K562 (cell line): ENCODE measurements around the gene GRAMD1B. TPM values are rescaled to one million over a fixed set of nuclear protein-coding genes. Genes with fewer than 3 reads are reported as not detected.

Experiments used
- ATAC-seq: fragments of 200-7000 bp; cut with Tn5 transposase; 3 replicates; pipeline ENCODE4 v1.9.1; 2020; ENCODE audit warnings: moderate library complexity
- BruUV-seq: library from RNA; stranded (reverse); fragments of 400-500 nt; replicated peaks from 2 replicates; lab custom pipeline; 2021; lab: Mats Ljungman, UMichigan
- CTCF ChIA-PET: fragments of 300-600 bp; formaldehyde crosslinking; extraction: SDS; loops from one replicate; lab custom pipeline; 2021; ENCODE audit warnings: low intra/inter-chr PET ratio; lab: Yijun Ruan, JAX
- POLR2A ChIA-PET: fragments of 300-600, 350-650 bp; sonication (Branson Sonifier 250); formaldehyde crosslinking; extraction: SDS; loops from one replicate; lab custom pipeline; 2021; ENCODE audit warnings: antibody characterized with exemption, inconsistent platforms; lab: Yijun Ruan, JAX
- DNase-seq, 4 experiments: peaks; one replicate each; pipeline versions ENCODE4 v3.0.0 to v3.0.0-alpha.2; 2011 to 2018; ENCODE audit warnings: low spot score in 3 of 4, mixed read lengths in 3 of 4; ENCODE audit errors: extremely low read depth in 1 of 4
- FAIRE-seq: peaks from 2 replicates; lab custom pipeline; 2011; peaks lifted over from hg19 to GRCh38; lab: Jason Lieb, UNC
- H2AFZ ChIP-seq: 2 replicates; pipeline ENCODE4 v1.6.0; 2011; ENCODE audit warnings: low read depth, low read length, control low read depth, inconsistent platforms
- H3K27ac ChIP-seq: fragments of 200-600 bp; 3 replicates; pipeline ENCODE4 v1.8.0; 2011; ENCODE audit warnings: low read depth, mild to moderate bottlenecking, control low read depth, inconsistent platforms, low read length, moderate library complexity, mixed read lengths; ENCODE audit errors: extremely low read depth
- H3K27me3 ChIP-seq, 2 experiments: fragments of 300-600 bp in 1 of 2; 2 replicates in 1 of 2; 3 replicates in 1 of 2; pipeline versions ENCODE4 v1.6.0 to v1.8.0; 2011; ENCODE audit warnings: inconsistent platforms in 2 of 2, low read length in 2 of 2, mild to moderate bottlenecking in 1 of 2, mixed read lengths in 1 of 2, moderate library complexity in 1 of 2; ENCODE audit not compliant: control insufficient read depth in 2 of 2, insufficient read depth in 2 of 2
- H3K36me3 ChIP-seq: fragments of 300-600 bp; 3 replicates; pipeline ENCODE4 v1.8.0; 2011; ENCODE audit warnings: mild to moderate bottlenecking, low read length, inconsistent platforms; ENCODE audit not compliant: control insufficient read depth, insufficient read depth
- H3K4me1 ChIP-seq, 2 experiments: fragments of 200-600 bp in 1 of 2; replicated peaks in 1 of 2; 2 replicates in 1 of 2; 3 replicates in 1 of 2; pipeline versions ENCODE4 v1.5.1 to v1.8.0; 2011; ENCODE audit warnings: inconsistent platforms in 2 of 2, low read length in 2 of 2, mild to moderate bottlenecking in 1 of 2, mixed read lengths in 1 of 2, moderate library complexity in 1 of 2; ENCODE audit not compliant: control insufficient read depth in 2 of 2, insufficient read depth in 2 of 2
- H3K4me2 ChIP-seq: 2 replicates; pipeline ENCODE4 v1.6.1; 2011; ENCODE audit warnings: low read length, control low read depth, inconsistent platforms, mixed read lengths; ENCODE audit not compliant: insufficient read depth
- H3K4me3 ChIP-seq: fragments of 200-600 bp; sonication (generic), shearing (Covaris generic); 2 replicates; pipeline ENCODE4 v1.5.1; 2016; ENCODE audit warnings: control low read depth, inconsistent platforms
- H3K79me2 ChIP-seq: fragments of 200-600 bp; 3 replicates; pipeline ENCODE4 v1.8.0; 2011; ENCODE audit warnings: low read length, inconsistent platforms; ENCODE audit not compliant: control insufficient read depth, insufficient read depth
- H3K9ac ChIP-seq, 2 experiments: 2 replicates each; pipeline versions ENCODE4 v1.6.0 to v1.6.1; 2011; ENCODE audit warnings: low read depth in 2 of 2, low read length in 2 of 2, control low read depth in 1 of 2, inconsistent platforms in 1 of 2, mild to moderate bottlenecking in 1 of 2, mixed read lengths in 1 of 2; ENCODE audit not compliant: insufficient read depth in 1 of 2
- H3K9me1 ChIP-seq: one replicate; pipeline ENCODE4 v1.6.0; 2011; ENCODE audit warnings: inconsistent platforms, mild to moderate bottlenecking, low read length, moderate library complexity; ENCODE audit not compliant: control insufficient read depth, insufficient read depth
- H3K9me3 ChIP-seq: replicated peaks from 2 replicates; pipeline ENCODE4 v1.5.1; 2011; ENCODE audit warnings: low read depth, low read length, inconsistent platforms; ENCODE audit not compliant: control insufficient read depth, insufficient read depth
- H4K20me1 ChIP-seq: replicated peaks from 2 replicates; pipeline ENCODE4 v1.6.1; 2011; ENCODE audit warnings: low read length, inconsistent platforms, mixed read lengths; ENCODE audit not compliant: control insufficient read depth, insufficient read depth
- DPF2 ChIP-seq: fragments of 450-650 bp; IDR thresholded peaks from 2 replicates; pipeline ENCODE4 v1.6.1; 2016
- ESRRA ChIP-seq: fragments of 450-650 bp; IDR thresholded peaks from 2 replicates; pipeline ENCODE4 v1.6.1; 2014; ENCODE audit warnings: low read depth, mild to moderate bottlenecking, moderate library complexity, borderline replicate concordance
- FOXM1 ChIP-seq, 2 experiments: fragments of 450-650 bp in 1 of 2; sonication (generic) in 1 of 2; formaldehyde crosslinking in 1 of 2; IDR thresholded peaks; 2 replicates each; pipeline versions ENCODE4 v1.6.1 to v1.9.0; 2017 to 2022; ENCODE audit warnings: low read depth in 2 of 2, mild to moderate bottlenecking in 2 of 2, missing genetic modification reagents in 1 of 2, moderate library complexity in 1 of 2
- FOXP4 ChIP-seq: sonication (generic); formaldehyde crosslinking; IDR thresholded peaks from 2 replicates; pipeline ENCODE4 v1.8.0; 2022; ENCODE audit warnings: mild to moderate bottlenecking, missing genetic modification reagents, borderline replicate concordance
- HDAC6 ChIP-seq: IDR thresholded peaks from 2 replicates; pipeline ENCODE4 v1.6.1; 2012; ENCODE audit warnings: low read depth, mild to moderate bottlenecking, control low read depth, inconsistent platforms, low read length, moderate library complexity
- HNRNPLL ChIP-seq: fragments of 200-400 bp; formaldehyde crosslinking; IDR thresholded peaks from 2 replicates; pipeline ENCODE4 v1.6.1; 2017; ENCODE audit warnings: low read length, low read depth, mild to moderate bottlenecking; ENCODE audit not compliant: poor library complexity, severe bottlenecking
- KLF10 ChIP-seq: fragments of 250-450 bp; sonication (Bioruptor Pico); IDR thresholded peaks from 2 replicates; pipeline ENCODE4 v1.6.1; 2021; ENCODE audit warnings: matching md5 sums
- NCOA2 ChIP-seq, 2 experiments: fragments of 450-650 bp; IDR thresholded peaks; 2 replicates each; pipeline ENCODE4 v1.6.1; 2018; ENCODE audit warnings: mild to moderate bottlenecking in 2 of 2, moderate library complexity in 1 of 2; ENCODE audit not compliant: partially characterized antibody in 2 of 2
- PTRF ChIP-seq: fragments of 450-650 bp; IDR thresholded peaks from 2 replicates; pipeline ENCODE4 v1.6.1; 2016; ENCODE audit warnings: mild to moderate bottlenecking, missing genetic modification characterization, missing compliant biosample characterization
- RCOR1 ChIP-seq, 2 experiments: IDR thresholded peaks; 2 replicates each; pipeline ENCODE4 v1.6.1; 2012; ENCODE audit warnings: low read depth in 2 of 2, low read length in 2 of 2, borderline replicate concordance in 1 of 2, improper control_type of control experiment in 1 of 2
- SFPQ ChIP-seq: fragments of 200-400 bp; formaldehyde crosslinking; IDR thresholded peaks from 2 replicates; pipeline ENCODE4 v1.6.1; 2017; ENCODE audit warnings: mild to moderate bottlenecking, low read depth, low read length, moderate library complexity
- TGIF2 ChIP-seq: sonication (generic); formaldehyde crosslinking; IDR thresholded peaks from 2 replicates; pipeline ENCODE4 v1.8.1; 2022; ENCODE audit warnings: mild to moderate bottlenecking, missing genetic modification reagents, moderate library complexity
- ZNF75A ChIP-seq: fragments of 450-650 bp; formaldehyde crosslinking; IDR thresholded peaks from 2 replicates; pipeline ENCODE4 v1.4.0; 2020; ENCODE audit warnings: mild to moderate bottlenecking
- ZNF79 ChIP-seq: fragments of 250-450 bp; sonication (Bioruptor Pico); IDR thresholded peaks from 2 replicates; pipeline ENCODE4 v1.4.0; 2020; ENCODE audit warnings: low read depth, mild to moderate bottlenecking, moderate library complexity
- WGBS: fragments of 100-300 bp; shearing (Covaris generic); methylation state at CpG from one replicate; pipeline ENCODE4 v1.1.6; 2016; ENCODE audit warnings: low coverage, mixed read lengths; ENCODE audit not compliant: insufficient coverage; ENCODE audit errors: missing lambda C conversion rate; 5-methylcytosine and 5-hydroxymethylcytosine counted together
- in situ Hi-C: fragments of 300-500 bp; cut with MboI; formaldehyde crosslinking; loops from 4 replicates; pipeline ENCODE4 v1.15.0; 2018; ENCODE audit warnings: inconsistent platforms, mixed read lengths
- intact Hi-C: fragments of 100-400 bp; cut with micrococcal nuclease; formaldehyde crosslinking; loops from 2 replicates; pipeline ENCODE4 v1.14.2; 2022
- polyA plus RNA-seq, 8 experiments: library from polyadenylated mRNA; depleted of rRNA in 4 of 8; stranded (reverse) in 5 of 8; unstranded in 3 of 8; fragments of >200 nt; fragmentation: Nextera tagmentation in 2 of 8; fragmentation: Illumina TruSeq in 1 of 8; extraction: Ambion mirVana in 2 of 8; extraction: Trizol in 1 of 8; gene quantifications; 2 replicates each; pipeline versions ENCODE4 v1.2.1 to v1.2.3, GENCODE V29; 2011 to 2014; ENCODE audit warnings: inconsistent platforms in 1 of 8, missing spikeins in 1 of 8
- total RNA-seq, 7 experiments: library from RNA; depleted of rRNA in 6 of 7; stranded (reverse); fragments of >200 nt in 6 of 7; fragmentation: Illumina TruSeq in 2 of 7; extraction: Trizol in 2 of 7; gene quantifications; 2 replicates each; pipeline versions ENCODE4 v1.2.1 to v1.2.3, GENCODE V29; 2011 to 2021; ENCODE audit warnings: low replicate concordance in 1 of 7

Gene GRAMD1B
- total and polyA plus RNA-seq, 9 of the 15 experiments (the other 6 are each of a cell fraction or from before 2014, with no cell fraction given), result 0.31 TPM; not detected in 8

- intact Hi-C loops, result no loop called here
- BruUV-seq, result no TSS peak
- H4K20me1 ChIP-seq, result no peaks in the 10 kb centered on the region
- H3K79me2 ChIP-seq, result no peaks in the 10 kb centered on the region
- no peak for ATAC-seq
- H3K36me3 ChIP-seq, result no peaks in the 10 kb centered on the region
- no peak for DNase-seq
- no peak overlapping the region for H3K27ac ChIP-seq
- FAIRE-seq, result no peak
- H3K27me3 ChIP-seq, result peaks cover 0 to 10% of the 10 kb centered on the region in 2 experiments; a peak in 2 of 5 replicates
- no peak overlapping the region for H3K4me2 ChIP-seq
- CTCF ChIA-PET, result no interaction called here
- no peak overlapping the region for H3K9ac ChIP-seq
- POLR2A ChIA-PET, result interaction anchor here (0.7 to 1.5 kb wide), 2 partner anchors 11 to 43 kb away, joined by 3 to 5 read pairs; no protein-coding TSS in a partner anchor
- H3K9me3 ChIP-seq, result no peaks in the 10 kb centered on the region
- no peak for TF ChIP-seq KLF10 (CRISPR knock-in tag)
- TF ChIP-seq ZNF79, result no peak
- TF ChIP-seq SFPQ, result no peak
- no peak for TF ChIP-seq FOXM1 (IDR thresholded peaks at IDR 0.05; ENCODE audit: low read depth)
- TF ChIP-seq FOXM1 (CRISPR knock-in tag; IDR thresholded peaks at IDR 0.05; ENCODE audit: low read depth), result no peak
- TF ChIP-seq HNRNPLL, result no peak
- no peak for TF ChIP-seq DPF2
- no peak for TF ChIP-seq ZNF75A (CRISPR knock-in tag)
- TF ChIP-seq RCOR1 (IDR thresholded peaks at IDR 0.05; ENCODE audit: borderline replicate concordance in 1 of 2, low read depth in 2 of 2, low read length in 2 of 2), result no peak
- no peak for TF ChIP-seq NCOA2 (IDR thresholded peaks at IDR 0.05; ENCODE audit: partially characterized antibody in 2 of 2)
- TF ChIP-seq PTRF (tag), result no peak
- no peak for TF ChIP-seq FOXP4
- TF ChIP-seq TGIF2 (CRISPR knock-in tag), result no peak
- TF ChIP-seq HDAC6, result no peak
- no peak for TF ChIP-seq ESRRA
- no peak overlapping the region for H3K4me3 ChIP-seq
- no peak overlapping the region for H2AFZ ChIP-seq
- no peaks in the 10 kb centered on the region for H3K9me1 ChIP-seq
- in situ Hi-C loops, result no loop called here
- 0% methylated on average over 5 of the region's 11 CpGs for WGBS
- no peaks in the 10 kb centered on the region for H3K4me1 ChIP-seq
These were observed 95.4 kb downstream of the GRAMD1B start for GRCh38 chr11:123525511-123525918.
